KBM-7 (cell line): ENCODE data around the gene PIK3CA.

Experiments used
- DNase-seq: peaks from one replicate; pipeline ENCODE4 v3.0.0-alpha.2; 2015
- in situ Hi-C: fragments of 300-500 bp; cut with MboI; formaldehyde crosslinking; loops from 2 replicates; pipeline ENCODE4 v1.14.3; 2020; ENCODE audit warnings: low sequenced_read_pairs, low pct_unique_long_range_greater_than_20kb, mixed read lengths

Gene PIK3CA

GRCh38 chr3:179278932-179279693 lies 131.0 kb downstream of the PIK3CA start:
- in situ Hi-C loops = no loop called here
- DNase-seq = no peak

GRCh38 chr3:179279837-179280236 lies 131.7 kb downstream of the PIK3CA start:
- in situ Hi-C loops = no loop called here
- no peak for DNase-seq

GRCh38 chr3:179281825-179282224 lies 133.7 kb downstream of the PIK3CA start:
- in situ Hi-C loops = no loop called here
- no peak for DNase-seq

- no peak for DNase-seq
- in situ Hi-C loops = no loop called here
Observed at GRCh38 chr3:179286331-179286730, 138.2 kb downstream of the PIK3CA start.

- DNase-seq = no peak
- in situ Hi-C loops = no loop called here
Observed at GRCh38 chr3:179288845-179289244, 140.7 kb downstream of the PIK3CA start.

GRCh38 chr3:179289295-179289694 lies 141.1 kb downstream of the PIK3CA start:
- in situ Hi-C loops = no loop called here

More at GRCh38 chr3:179289295-179289694, 141.1 kb downstream of the PIK3CA start:
- DNase-seq = no peak
